HCT116 (cell line): Measurements from ENCODE around the gene GYG1. TPM values are rescaled to one million over a fixed set of nuclear protein-coding genes. Genes with fewer than 3 reads are reported as not detected.

Source experiments
- ATAC-seq: fragments of 200-7000 bp; cut with Tn5 transposase; 2 replicates; pipeline ENCODE4 v1.9.1; 2020; ENCODE audit warnings: mild to moderate bottlenecking, moderate library complexity
- BruUV-seq: library from RNA; stranded (reverse); fragments of 400-500 nt; replicated peaks from 2 replicates; lab custom pipeline; 2021; lab: Mats Ljungman, UMichigan
- CTCF ChIA-PET: fragments of 300-600 bp; sonication (Branson Sonifier 250); formaldehyde crosslinking; loops from one replicate; lab custom pipeline; 2021; ENCODE audit warnings: antibody characterized with exemption; lab: Charles Lee
- POLR2A ChIA-PET: fragments of 300-600, 350-600 bp; sonication (Branson Sonifier 250); formaldehyde crosslinking; loops from one replicate; lab custom pipeline; 2021; ENCODE audit warnings: antibody characterized with exemption; lab: Charles Lee
- RAD21 ChIA-PET, 2 experiments: fragments of 300-600 bp; sonication (Branson Sonifier 250); formaldehyde crosslinking; loops; one replicate each; lab custom pipeline; 2023; ENCODE audit warnings: low total read pairs in 2 of 2; ENCODE audit not compliant: uncharacterized antibody in 2 of 2, unreplicated experiment in 2 of 2, low non-redundant PET in 1 of 2; lab: Charles Lee
- DNase-seq: peaks from one replicate; pipeline ENCODE4 v3.0.0-alpha.2; 2010; ENCODE audit warnings: low read depth, low spot score
- H2AFZ ChIP-seq: fragments of 200-600 bp; shearing (Covaris generic), sonication (generic); 2 replicates; pipeline ENCODE4 v1.6.1; 2017; ENCODE audit warnings: low read depth, mixed run types, mixed read lengths, antibody characterized with exemption, low read length; ENCODE audit not compliant: poor library complexity, severe bottlenecking
- H3K27ac ChIP-seq: 2 replicates; pipeline ENCODE4 v1.5.1; 2012; ENCODE audit warnings: low read depth, low read length
- H3K27me3 ChIP-seq: fragments of 200-600 bp; sonication (generic); 2 replicates; pipeline ENCODE4 v1.6.1; 2016; ENCODE audit warnings: mixed run types, low read length, mixed read lengths; ENCODE audit not compliant: insufficient read depth
- H3K36me3 ChIP-seq, 2 experiments: fragments of 200-500 bp in 1 of 2; fragments of 200-600 bp in 1 of 2; sonication (Bioruptor generic) in 1 of 2; sonication (generic) in 1 of 2; 2 replicates each; pipeline versions ENCODE4 v1.5.1 to v1.6.1; 2014 to 2016; ENCODE audit warnings: low read length in 2 of 2, inconsistent platforms in 1 of 2, mixed read lengths in 1 of 2, mixed run types in 1 of 2; ENCODE audit not compliant: insufficient read depth in 2 of 2, control insufficient read depth in 1 of 2
- H3K4me1 ChIP-seq, 2 experiments: fragments of 200-600 bp in 1 of 2; sonication (generic) in 1 of 2; 2 replicates each; pipeline versions ENCODE4 v1.5.1 to v1.6.1; 2012 to 2017; ENCODE audit warnings: low read length in 2 of 2, inconsistent platforms in 1 of 2, mild to moderate bottlenecking in 1 of 2, mixed read lengths in 1 of 2, mixed run types in 1 of 2, moderate library complexity in 1 of 2; ENCODE audit not compliant: insufficient read depth in 2 of 2, control insufficient read depth in 1 of 2
- H3K4me2 ChIP-seq: fragments of 200-600 bp; sonication (generic); 2 replicates; pipeline ENCODE4 v1.6.1; 2017; ENCODE audit warnings: mixed run types, low read length, mixed read lengths
- H3K4me3 ChIP-seq, 2 experiments: fragments of 200-600 bp in 1 of 2; sonication (generic) in 1 of 2; replicated peaks in 1 of 2; 2 replicates each; pipeline ENCODE4 v1.5.1; 2011 to 2016; ENCODE audit warnings: low read length in 2 of 2, control low read depth in 1 of 2, low read depth in 1 of 2, mild to moderate bottlenecking in 1 of 2, mixed read lengths in 1 of 2, mixed run types in 1 of 2
- H3K79me2 ChIP-seq: fragments of 200-600 bp; sonication (generic); 2 replicates; pipeline ENCODE4 v1.6.1; 2017; ENCODE audit warnings: mild to moderate bottlenecking, mixed run types, low read length, moderate library complexity, mixed read lengths; ENCODE audit not compliant: insufficient read depth
- H3K9ac ChIP-seq: fragments of 200-600 bp; sonication (generic); 2 replicates; pipeline ENCODE4 v1.6.1; 2016; ENCODE audit warnings: low read length, mixed read lengths
- H3K9me2 ChIP-seq: fragments of 200-600 bp; sonication (generic), shearing (Covaris generic); 2 replicates; pipeline ENCODE4 v1.6.1; 2017; ENCODE audit warnings: mixed run types, mild to moderate bottlenecking, moderate library complexity; ENCODE audit not compliant: insufficient read depth
- H3K9me3 ChIP-seq, 2 experiments: fragments of 200-500 bp in 1 of 2; fragments of 200-600 bp in 1 of 2; sonication (Bioruptor generic) in 1 of 2; sonication (generic) in 1 of 2; 2 replicates each; pipeline ENCODE4 v1.6.1; 2014 to 2017; ENCODE audit warnings: low read length in 2 of 2, mixed read lengths in 2 of 2, inconsistent platforms in 1 of 2, low read depth in 1 of 2, mild to moderate bottlenecking in 1 of 2, mixed run types in 1 of 2, moderate library complexity in 1 of 2; ENCODE audit not compliant: control insufficient read depth in 1 of 2, insufficient read depth in 1 of 2
- H4K20me1 ChIP-seq: fragments of 200-600 bp; sonication (generic), shearing (Covaris generic); 2 replicates; pipeline ENCODE4 v1.6.1; 2017; ENCODE audit warnings: mixed run types, mild to moderate bottlenecking, moderate library complexity; ENCODE audit not compliant: insufficient read depth
- ATF3 ChIP-seq: IDR thresholded peaks from 2 replicates; pipeline ENCODE4 v1.6.1; 2012
- CBX3 ChIP-seq: IDR thresholded peaks from 2 replicates; pipeline ENCODE4 v1.6.1; 2012; ENCODE audit warnings: low read depth
- CEBPB ChIP-seq: IDR thresholded peaks from 2 replicates; pipeline ENCODE4 v1.6.1; 2012; ENCODE audit warnings: low read depth
- CTCF ChIP-seq, 3 experiments: fragments of 200-600 bp in 1 of 3; sonication (generic) in 1 of 3; IDR thresholded peaks in 2 of 3; conservative IDR thresholded peaks in 1 of 3; 2 replicates each; pipeline ENCODE4 v1.5.1; 2012 to 2017; ENCODE audit warnings: low read depth in 2 of 3, low read length in 2 of 3, antibody characterized with exemption in 1 of 3, borderline replicate concordance in 1 of 3, control low read depth in 1 of 3, mild to moderate bottlenecking in 1 of 3, mixed read lengths in 1 of 3, mixed run types in 1 of 3, moderate library complexity in 1 of 3; ENCODE audit not compliant: insufficient read depth in 1 of 3
- EGR1 ChIP-seq: IDR thresholded peaks from 2 replicates; pipeline ENCODE4 v1.6.1; 2012; ENCODE audit warnings: low read depth
- ELF1 ChIP-seq: IDR thresholded peaks from 2 replicates; pipeline ENCODE4 v1.6.1; 2012; ENCODE audit warnings: low read depth, borderline replicate concordance
- EZH2phosphoT487 ChIP-seq: fragments of 200-600 bp; IDR thresholded peaks from 2 replicates; pipeline ENCODE4 v1.6.1; 2018; ENCODE audit warnings: antibody characterized with exemption, borderline replicate concordance
- MAX ChIP-seq: IDR thresholded peaks from 2 replicates; pipeline ENCODE4 v1.6.1; 2012
- POLR2A ChIP-seq: IDR thresholded peaks from 2 replicates; pipeline ENCODE4 v1.7.0; 2011; ENCODE audit warnings: borderline replicate concordance; ENCODE audit not compliant: insufficient read depth, insufficient read length; ENCODE audit errors: extremely low read depth
- POLR2AphosphoS5 ChIP-seq: IDR thresholded peaks from 2 replicates; pipeline ENCODE4 v1.6.1; 2011; ENCODE audit warnings: mild to moderate bottlenecking, low read depth, low read length, moderate library complexity
- RAD21 ChIP-seq: IDR thresholded peaks from 2 replicates; pipeline ENCODE4 v1.6.1; 2012; ENCODE audit warnings: low read depth, mild to moderate bottlenecking
- REST ChIP-seq: IDR thresholded peaks from 2 replicates; pipeline ENCODE4 v1.6.1; 2012; ENCODE audit warnings: low read depth
- SP1 ChIP-seq: IDR thresholded peaks from 2 replicates; pipeline ENCODE4 v1.6.1; 2012; ENCODE audit warnings: low read depth
- SRF ChIP-seq: IDR thresholded peaks from 2 replicates; pipeline ENCODE4 v1.6.1; 2012; ENCODE audit warnings: low read depth
- TCF7L2 ChIP-seq: IDR thresholded peaks from 2 replicates; pipeline ENCODE4 v1.7.0; 2011; ENCODE audit warnings: borderline replicate concordance, inconsistent platforms; ENCODE audit not compliant: insufficient read depth, insufficient read length; ENCODE audit errors: extremely low read depth
- YY1 ChIP-seq: IDR thresholded peaks from 2 replicates; pipeline ENCODE4 v1.6.1; 2011; ENCODE audit warnings: low read length, low read depth, moderate library complexity, mild to moderate bottlenecking; ENCODE audit not compliant: insufficient replicate concordance; ENCODE audit errors: extremely low read depth
- ZBTB33 ChIP-seq: IDR thresholded peaks from 2 replicates; pipeline ENCODE4 v1.6.1; 2011; ENCODE audit warnings: mild to moderate bottlenecking, low read length, moderate library complexity; ENCODE audit not compliant: insufficient replicate concordance; ENCODE audit errors: extremely low read depth
- ZFX ChIP-seq: fragments of 450-650 bp; IDR thresholded peaks from 2 replicates; pipeline ENCODE4 v1.6.1; 2017
- ZNF274 ChIP-seq: fragments of 200-500 bp; sonication (Bioruptor generic); IDR thresholded peaks from 2 replicates; pipeline ENCODE4 v1.6.1; 2014; ENCODE audit warnings: mild to moderate bottlenecking, low read depth, low read length, inconsistent platforms
- intact Hi-C: fragments of 100-400 bp; cut with micrococcal nuclease; formaldehyde crosslinking; loops from 2 replicates; pipeline ENCODE4 v1.10.0; 2022
- total RNA-seq: library from RNA; stranded (reverse); gene quantifications from one replicate; pipeline ENCODE4 v1.2.1, GENCODE V29; 2021; ENCODE audit not compliant: unreplicated experiment

GYG1 gene
- total RNA-seq, 1 experiment from 2014 or later: 28.9 TPM

- intact Hi-C loops: no loop called here
- BruUV-seq: no TSS peak
- H3K4me1 ChIP-seq: no peaks in the 10 kb centered on the region
- no peak overlapping the region for H3K4me2 ChIP-seq
- no peaks in the 10 kb centered on the region; the same call in 1 of the 2 replicates for H4K20me1 ChIP-seq
- no peak overlapping the region for H2AFZ ChIP-seq
- ChIA-PET POLR2A (no interaction called here), CTCF (interaction anchor here (0.6 kb wide), 1 partner anchor 652 kb away, joined by 3 read pairs; no protein-coding TSS in a partner anchor), RAD21 (no interaction called here)
- no peaks in the 10 kb centered on the region for H3K9me3 ChIP-seq
- no peaks in the 10 kb centered on the region for H3K9me2 ChIP-seq
- no peaks in the 10 kb centered on the region for H3K79me2 ChIP-seq
- H3K9ac ChIP-seq: no peak overlapping the region
- DNase-seq: no peak
- no peaks in the 10 kb centered on the region for H3K27me3 ChIP-seq
- no peak for TF ChIP-seq POLR2A
- TF ChIP-seq TCF7L2: no peak
- TF ChIP-seq REST: no peak
- no peak for TF ChIP-seq YY1
- TF ChIP-seq ZNF274: no peak
- TF ChIP-seq ZBTB33: no peak
- no peak for TF ChIP-seq ELF1
- no peak for TF ChIP-seq MAX
- TF ChIP-seq RAD21: no peak
- no peak for TF ChIP-seq ZFX
- TF ChIP-seq EGR1: no peak
- TF ChIP-seq SRF: no peak
- TF ChIP-seq EZH2phosphoT487: no peak
- no peak for TF ChIP-seq CTCF (IDR thresholded peaks at IDR 0.05 in 2 of 3, conservative IDR thresholded peaks at IDR 0.05 in 1 of 3; ENCODE audit: borderline replicate concordance in 1 of 3, insufficient read depth in 1 of 3, low read depth in 2 of 3, low read length in 2 of 3)
- TF ChIP-seq CEBPB: no peak
- TF ChIP-seq SP1: no peak
- no peak for TF ChIP-seq POLR2AphosphoS5
- no peak for TF ChIP-seq CBX3
- no peak for TF ChIP-seq ATF3
- H3K27ac ChIP-seq: no peak overlapping the region
- H3K4me3 ChIP-seq: no peak overlapping the region
- ATAC-seq: no peak
- peaks cover 13 to 21% of the 10 kb centered on the region in 2 experiments; a peak in 3 of 4 replicates for H3K36me3 ChIP-seq
These were observed 39.8 kb downstream of the GYG1 start for GRCh38 chr3:149031096-149031495.
